ENCODE measurements around the gene C1orf105. TPM values are rescaled to one million over a fixed set of nuclear protein-coding genes. Genes with fewer than 3 reads are reported as not detected.

C1orf105 gene
- total and polyA plus RNA-seq, 2 of the 13 experiments (the other 11 are each of a cell fraction or from before 2014, with no cell fraction given) = 0.15 to 0.45 TPM

- TF ChIP-seq ZBTB37 (CRISPR knock-in tag; IDR thresholded peaks at IDR 0.05) (no peak), NFE2L1 (CRISPR knock-in tag; IDR thresholded peaks at IDR 0.05; ENCODE audit: borderline replicate concordance) (no peak), BHLHE40 (IDR thresholded peaks at IDR 0.05; ENCODE audit: low read length) (no peak), SIX4 (CRISPR knock-in tag; IDR thresholded peaks at IDR 0.05) (no peak), MAFK (conservative IDR thresholded peaks at IDR 0.05 in 1 of 2, IDR thresholded peaks at IDR 0.05 in 1 of 2; ENCODE audit: low read length in 2 of 2) (no peak), HNF4G (IDR thresholded peaks at IDR 0.05; ENCODE audit: borderline replicate concordance, low read depth, low read length) (no peak), HNF4G (CRISPR knock-in tag; IDR thresholded peaks at IDR 0.05; ENCODE audit: borderline replicate concordance, low read depth) (no peak), NFE2 (CRISPR knock-in tag; IDR thresholded peaks at IDR 0.05) (no peak), ZMYM2 (CRISPR knock-in tag; IDR thresholded peaks at IDR 0.05) (no peak)
Measured at GRCh38 chr1:172498857-172499256, 78.4 kb downstream of the C1orf105 start (continued).

- peak; percentile 90 for DNase-seq (ENCODE audit: low spot score)
- Histone ChIP-seq H2AFZ (ENCODE audit: low read length) (no peak overlapping the region), H3K4me2 (ENCODE audit: low read depth, low read length) (peak overlapping the region; percentile 55), H3K9ac (ENCODE audit: insufficient read depth, low read depth, low read length) (no peak overlapping the region), H3K27me3 (ENCODE audit: control insufficient read depth in 1 of 2, insufficient read depth in 2 of 2, low read length in 2 of 2) (no peaks in the 10 kb centered on the region), H3K4me1 (ENCODE audit: insufficient read depth, low read length) (peaks cover 62% of the 10 kb centered on the region), H3K9me3 (ENCODE audit: low read length) (no peaks in the 10 kb centered on the region), H3K79me2 (ENCODE audit: insufficient read depth, low read length) (no peaks in the 10 kb centered on the region), H3K4me3 (replicated peaks in 1 of 3; ENCODE audit: insufficient read depth in 1 of 3, low read depth in 2 of 3, low read length in 3 of 3) (peak overlapping the region in 1 of 3 experiments; percentile 12; a peak in 1 of 6 replicates), H4K20me1 (ENCODE audit: insufficient read depth, low read length) (no peaks in the 10 kb centered on the region), H3K27ac (ENCODE audit: extremely low read length, insufficient read depth, low read length) (no peak overlapping the region), H3K36me3 (replicated peaks in 1 of 2; ENCODE audit: control insufficient read depth in 1 of 2, insufficient read depth in 2 of 2, low read length in 2 of 2) (no peaks in the 10 kb centered on the region)
- peak; percentile 95 for ATAC-seq
- no CpG with 5 or more reads among the region's 3 CpGs for WGBS (ENCODE audit: low lambda C conversion rate)
- in situ Hi-C loops (cut with HindIII; ENCODE audit: extremely low pct_ligation_motif_present, low pct_unique_long_range_greater_than_20kb) = no loop called here
- intact Hi-C loops (cut with micrococcal nuclease; ENCODE audit: unreplicated experiment) = loop anchor here (1.0 to 2.0 kb wide), 2 partner anchors 33 to 49 kb away; partner anchors contain the start of gene SUCO
- POLR2A ChIA-PET = interaction anchor here (1.0 to 3.7 kb wide), 4 partner anchors 11 to 50 kb away, joined by 8 to 39 read pairs (median 20); partner anchors contain the start of gene SUCO
- FAIRE-seq = peak; percentile 68
- CTCF ChIA-PET (ENCODE audit: low intra/inter-chr PET ratio, low total read pairs) = interaction anchor here (0.6 to 1.6 kb wide), 2 partner anchors 49 to 248 kb away, joined by 3 to 4 read pairs; no protein-coding TSS in a partner anchor
- BruUV-seq (replicated peaks) = no TSS peak
- peak; percentile 76; the same call in 1 of the 2 replicates for TF ChIP-seq ATF3 (CRISPR knock-in tag; IDR thresholded peaks at IDR 0.05)
- TF ChIP-seq CREB1 (IDR thresholded peaks at IDR 0.05) = 0 out of 2 replicates have a peak, but pooled peaks have one; percentile 6
- peak; percentile 54; the same call in 1 of the 2 replicates for TF ChIP-seq CREB1 (CRISPR knock-in tag; IDR thresholded peaks at IDR 0.05)
- peak in 1 of 2 experiments; percentile 20; a peak in 1 of 4 replicates for TF ChIP-seq HMGXB4 (CRISPR knock-in tag; IDR thresholded peaks at IDR 0.05; ENCODE audit: borderline replicate concordance in 1 of 2, low read depth in 1 of 2)
- 0 out of 2 replicates have a peak, but pooled peaks have one; percentile 48 for TF ChIP-seq ZNF792 (CRISPR knock-in tag; IDR thresholded peaks at IDR 0.05)
- TF ChIP-seq CEBPG (CRISPR knock-in tag; IDR thresholded peaks at IDR 0.05) = 0 out of 2 replicates have a peak, but pooled peaks have one; percentile 9
- TF ChIP-seq SETDB1 (CRISPR knock-in tag; IDR thresholded peaks at IDR 0.05; ENCODE audit: borderline replicate concordance) = no peak
- TF ChIP-seq ZFP36L1 (CRISPR knock-in tag; IDR thresholded peaks at IDR 0.05) = no peak
- TF ChIP-seq ZBTB1 (CRISPR knock-in tag; IDR thresholded peaks at IDR 0.05; ENCODE audit: borderline replicate concordance) = no peak
- TF ChIP-seq CC2D1A (CRISPR knock-in tag; IDR thresholded peaks at IDR 0.05) = no peak
- TF ChIP-seq CCDC6 (CRISPR knock-in tag; IDR thresholded peaks at IDR 0.05) = no peak
- peak; percentile 30; the same call in 1 of the 2 replicates for TF ChIP-seq ZNF644 (CRISPR knock-in tag; IDR thresholded peaks at IDR 0.05; ENCODE audit: low read depth)
- TF ChIP-seq MAFG (CRISPR knock-in tag; IDR thresholded peaks at IDR 0.05) = peak; percentile 54; the same call in 1 of the 2 replicates
- TF ChIP-seq ZNF7 (CRISPR knock-in tag; IDR thresholded peaks at IDR 0.05) = no peak
Measured at GRCh38 chr1:172499636-172500141, 79.2 kb downstream of the C1orf105 start.

Data from HepG2 (cell line).